ENCODE results near the gene SLC10A4. TPM values are rescaled to one million over a fixed set of nuclear protein-coding genes. Genes with fewer than 3 reads are reported as not detected.

SLC10A4 gene
- total RNA-seq, 1 experiment from 2014 or later, result 0.59 TPM

- TF ChIP-seq, protein P1, sequence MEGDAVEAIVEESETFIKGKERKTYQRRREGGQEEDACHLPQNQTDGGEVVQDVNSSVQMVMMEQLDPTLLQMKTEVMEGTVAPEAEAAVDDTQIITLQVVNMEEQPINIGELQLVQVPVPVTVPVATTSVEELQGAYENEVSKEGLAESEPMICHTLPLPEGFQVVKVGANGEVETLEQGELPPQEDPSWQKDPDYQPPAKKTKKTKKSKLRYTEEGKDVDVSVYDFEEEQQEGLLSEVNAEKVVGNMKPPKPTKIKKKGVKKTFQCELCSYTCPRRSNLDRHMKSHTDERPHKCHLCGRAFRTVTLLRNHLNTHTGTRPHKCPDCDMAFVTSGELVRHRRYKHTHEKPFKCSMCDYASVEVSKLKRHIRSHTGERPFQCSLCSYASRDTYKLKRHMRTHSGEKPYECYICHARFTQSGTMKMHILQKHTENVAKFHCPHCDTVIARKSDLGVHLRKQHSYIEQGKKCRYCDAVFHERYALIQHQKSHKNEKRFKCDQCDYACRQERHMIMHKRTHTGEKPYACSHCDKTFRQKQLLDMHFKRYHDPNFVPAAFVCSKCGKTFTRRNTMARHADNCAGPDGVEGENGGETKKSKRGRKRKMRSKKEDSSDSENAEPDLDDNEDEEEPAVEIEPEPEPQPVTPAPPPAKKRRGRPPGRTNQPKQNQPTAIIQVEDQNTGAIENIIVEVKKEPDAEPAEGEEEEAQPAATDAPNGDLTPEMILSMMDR (IDR thresholded peaks at IDR 0.05; ENCODE audit: unreplicated experiment), result no peak
- Mint-ChIP-seq H3K36me3 (ENCODE audit: insufficient read depth, unreplicated experiment) (no peaks in the 10 kb centered on the region), H3K27ac (ENCODE audit: unreplicated experiment) (no peak overlapping the region), H3K27me3 (ENCODE audit: unreplicated experiment) (no peaks in the 10 kb centered on the region), H3K9me3 (ENCODE audit: low read depth, unreplicated experiment) (no peaks in the 10 kb centered on the region), H3K4me3 (ENCODE audit: low read depth, unreplicated experiment) (no peak overlapping the region), H3K4me1 (ENCODE audit: low read depth, unreplicated experiment) (no peaks in the 10 kb centered on the region)
- no peak for DNase-seq
- intact Hi-C loops (cut with micrococcal nuclease; ENCODE audit: unreplicated experiment), result no loop called here
- BruUV-seq (replicated peaks), result no TSS peak
- CTCF ChIA-PET, result no interaction called here
Observed at GRCh38 chr4:48454591-48454990, 28.6 kb upstream of the SLC10A4 start.

- H3K4me3 Mint-ChIP-seq (ENCODE audit: low read depth, unreplicated experiment), result no peak overlapping the region
- CTCF ChIA-PET, result no interaction called here
- TF ChIP-seq, protein P1 (IDR thresholded peaks at IDR 0.05; ENCODE audit: unreplicated experiment), result no peak
- peaks cover 11% of the 10 kb centered on the region for H3K27me3 Mint-ChIP-seq (ENCODE audit: unreplicated experiment)
- DNase-seq, result no peak
- H3K4me1 Mint-ChIP-seq (ENCODE audit: low read depth, unreplicated experiment), result no peaks in the 10 kb centered on the region
- no peaks in the 10 kb centered on the region for H3K36me3 Mint-ChIP-seq (ENCODE audit: insufficient read depth, unreplicated experiment)
- H3K27ac Mint-ChIP-seq (ENCODE audit: unreplicated experiment), result no peak overlapping the region
- no peaks in the 10 kb centered on the region for H3K9me3 Mint-ChIP-seq (ENCODE audit: low read depth, unreplicated experiment)
- BruUV-seq (replicated peaks), result no TSS peak
- intact Hi-C loops (cut with micrococcal nuclease; ENCODE audit: unreplicated experiment), result no loop called here
Observed at GRCh38 chr4:48461000-48461399, 22.1 kb upstream of the SLC10A4 start.

DNA sequence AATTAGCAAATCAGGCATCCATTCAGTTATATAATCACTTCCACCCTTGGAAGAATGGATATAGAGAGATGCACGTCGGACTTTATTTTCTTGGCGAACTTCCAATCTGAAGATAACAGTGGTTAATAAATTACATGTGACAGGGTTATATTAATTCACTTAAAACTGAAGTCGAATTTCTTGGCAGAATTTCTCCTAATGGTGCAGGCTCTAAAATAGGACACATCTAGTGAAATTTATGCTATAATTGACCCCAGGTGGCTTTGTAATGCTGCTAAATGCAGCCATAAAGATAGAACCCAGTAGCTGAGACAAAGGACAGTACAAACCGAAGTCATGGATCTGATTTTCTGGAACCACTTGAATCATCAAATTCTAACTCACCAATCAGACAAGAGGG, 20.8 kb upstream of the SLC10A4 start:
- TF ChIP-seq, protein P1 (IDR thresholded peaks at IDR 0.05; ENCODE audit: unreplicated experiment), result no peak
- CTCF ChIA-PET, result no interaction called here
- Mint-ChIP-seq H3K27ac (ENCODE audit: unreplicated experiment) (no peak overlapping the region), H3K27me3 (ENCODE audit: unreplicated experiment) (peaks cover 11% of the 10 kb centered on the region), H3K4me3 (ENCODE audit: low read depth, unreplicated experiment) (no peak overlapping the region), H3K4me1 (ENCODE audit: low read depth, unreplicated experiment) (no peaks in the 10 kb centered on the region), H3K36me3 (ENCODE audit: insufficient read depth, unreplicated experiment) (no peaks in the 10 kb centered on the region), H3K9me3 (ENCODE audit: low read depth, unreplicated experiment) (no peaks in the 10 kb centered on the region)
- BruUV-seq (replicated peaks), result no TSS peak
- intact Hi-C loops (cut with micrococcal nuclease; ENCODE audit: unreplicated experiment), result no loop called here
- no peak for DNase-seq

GRCh38 chr4:48467442-48467841, 15.7 kb upstream of the SLC10A4 start:
- intact Hi-C loops (cut with micrococcal nuclease; ENCODE audit: unreplicated experiment), result no loop called here
- DNase-seq, result no peak
- Mint-ChIP-seq H3K27ac (ENCODE audit: unreplicated experiment) (no peak overlapping the region), H3K4me3 (ENCODE audit: low read depth, unreplicated experiment) (no peak overlapping the region), H3K4me1 (ENCODE audit: low read depth, unreplicated experiment) (no peaks in the 10 kb centered on the region), H3K9me3 (ENCODE audit: low read depth, unreplicated experiment) (no peaks in the 10 kb centered on the region), H3K36me3 (ENCODE audit: insufficient read depth, unreplicated experiment) (no peaks in the 10 kb centered on the region), H3K27me3 (ENCODE audit: unreplicated experiment) (peaks cover 11% of the 10 kb centered on the region)
- TF ChIP-seq, protein P1 (IDR thresholded peaks at IDR 0.05; ENCODE audit: unreplicated experiment), result no peak
- BruUV-seq (replicated peaks), result no TSS peak
- CTCF ChIA-PET, result no interaction called here

All from Calu3 (cell line).